GM23338 (cell line): ENCODE results near the gene SAMD10. TPM values are rescaled to one million over a fixed set of nuclear protein-coding genes. Genes with fewer than 3 reads are reported as not detected.

ENCODE experiments used
- ATAC-seq: fragments of 200-7000 bp; cut with Tn5 transposase; 3 replicates; pipeline ENCODE4 v1.9.1; 2020
- DNase-seq: peaks from one replicate; pipeline ENCODE4 v3.0.0-alpha.2; 2015; ENCODE audit warnings: low spot score
- H2AFZ ChIP-seq: fragments of 200-600 bp; sonication (generic); 2 replicates; pipeline ENCODE4 v1.8.0; 2016; ENCODE audit warnings: antibody characterized with exemption, mild to moderate bottlenecking, moderate library complexity
- H3F3A ChIP-seq: fragments of 200-600 bp; sonication (generic); replicated peaks from 2 replicates; pipeline ENCODE4 v1.8.0; 2017; ENCODE audit warnings: antibody characterized with exemption, mixed run types, low read depth
- H3K27ac ChIP-seq: fragments of 200-600 bp; sonication (generic); 2 replicates; pipeline ENCODE4 v1.6.1; 2016; ENCODE audit warnings: low read depth
- H3K27me3 ChIP-seq: fragments of 200-600 bp; sonication (generic); 2 replicates; pipeline ENCODE4 v1.8.0; 2016; ENCODE audit warnings: mild to moderate bottlenecking, mixed run types, moderate library complexity; ENCODE audit not compliant: insufficient read depth
- H3K36me3 ChIP-seq: fragments of 200-600 bp; sonication (generic); 2 replicates; pipeline ENCODE4 v1.8.0; 2016; ENCODE audit warnings: mild to moderate bottlenecking; ENCODE audit not compliant: insufficient read depth
- H3K4me1 ChIP-seq: fragments of 200-600 bp; sonication (generic); 2 replicates; pipeline ENCODE4 v1.8.0; 2016; ENCODE audit warnings: mild to moderate bottlenecking, moderate library complexity; ENCODE audit not compliant: insufficient read depth
- H3K4me2 ChIP-seq: fragments of 200-600 bp; sonication (generic); 2 replicates; pipeline ENCODE4 v1.7.1; 2017; ENCODE audit warnings: mixed run types
- H3K4me3 ChIP-seq: fragments of 200-600 bp; sonication (generic); 2 replicates; pipeline ENCODE4 v1.6.1; 2016; ENCODE audit warnings: mixed run types
- H3K79me2 ChIP-seq: fragments of 200-600 bp; sonication (generic); replicated peaks from 2 replicates; pipeline ENCODE4 v1.8.0; 2017; ENCODE audit warnings: mild to moderate bottlenecking; ENCODE audit not compliant: insufficient read depth
- H3K9me2 ChIP-seq: fragments of 200-600 bp; sonication (generic); 2 replicates; pipeline ENCODE4 v1.8.0; 2017; ENCODE audit not compliant: insufficient read depth
- H4K20me1 ChIP-seq: fragments of 200-600 bp; sonication (generic); replicated peaks from 2 replicates; pipeline ENCODE4 v1.8.0; 2017; ENCODE audit warnings: mild to moderate bottlenecking; ENCODE audit not compliant: insufficient read depth
- H3K27ac Mint-ChIP-seq: 2 replicates; pipeline ENCODE4 v1.8.0; 2020; ENCODE audit warnings: inconsistent platforms, mild to moderate bottlenecking, moderate library complexity, mixed read lengths
- H3K27me3 Mint-ChIP-seq: 3 replicates; pipeline ENCODE4 v1.8.0; 2022; ENCODE audit warnings: low read depth, mild to moderate bottlenecking, moderate library complexity, mixed read lengths, inconsistent platforms; ENCODE audit not compliant: insufficient read depth, poor library complexity
- H3K36me3 Mint-ChIP-seq: 3 replicates; pipeline ENCODE4 v1.8.0; 2021; ENCODE audit warnings: low read depth, mild to moderate bottlenecking, inconsistent platforms, moderate library complexity, mixed read lengths
- H3K4me1 Mint-ChIP-seq: 3 replicates; pipeline ENCODE4 v1.8.0; 2020; ENCODE audit warnings: mild to moderate bottlenecking, inconsistent platforms, mixed read lengths
- H3K4me3 Mint-ChIP-seq: 3 replicates; pipeline ENCODE4 v1.8.0; 2021; ENCODE audit warnings: moderate library complexity, mild to moderate bottlenecking, inconsistent platforms, mixed read lengths
- H3K9me3 Mint-ChIP-seq: 3 replicates; pipeline ENCODE4 v1.8.0; 2020; ENCODE audit warnings: moderate library complexity, mild to moderate bottlenecking, inconsistent platforms, mixed read lengths
- CREB1 ChIP-seq: fragments of 250-450 bp; sonication (Bioruptor Pico); IDR thresholded peaks from 2 replicates; pipeline ENCODE4 v1.5.0; 2020; ENCODE audit warnings: low read depth, mild to moderate bottlenecking, moderate library complexity
- EZH2 ChIP-seq: fragments of 200-600 bp; sonication (generic); IDR thresholded peaks from one replicate; pipeline ENCODE4 v1.8.0; 2017; ENCODE audit warnings: antibody characterized with exemption, mild to moderate bottlenecking, low read depth; ENCODE audit not compliant: unreplicated experiment
- EZH2phosphoT487 ChIP-seq: fragments of 200-600 bp; sonication (generic); IDR thresholded peaks from one replicate; pipeline ENCODE4 v1.8.1; 2018; ENCODE audit warnings: antibody characterized with exemption; ENCODE audit not compliant: unreplicated experiment
- JUNB ChIP-seq: IDR thresholded peaks from one replicate; pipeline ENCODE4 v1.6.1; 2016; ENCODE audit warnings: antibody characterized with exemption; ENCODE audit not compliant: unreplicated experiment
- NANOG ChIP-seq: IDR thresholded peaks from 2 replicates; pipeline ENCODE4 v1.6.1; 2016; ENCODE audit warnings: antibody characterized with exemption, borderline replicate concordance
- POLR2AphosphoS5 ChIP-seq: IDR thresholded peaks from 2 replicates; pipeline ENCODE4 v1.6.1; 2016; ENCODE audit warnings: antibody characterized with exemption, low read depth
- STAT1 ChIP-seq: IDR thresholded peaks from one replicate; pipeline ENCODE4 v1.6.1; 2016; ENCODE audit warnings: antibody characterized with exemption; ENCODE audit not compliant: unreplicated experiment
- ZNF114 ChIP-seq: fragments of 250-450 bp; sonication (Bioruptor Pico); IDR thresholded peaks from 2 replicates; pipeline ENCODE4 v1.5.0; 2020; ENCODE audit warnings: mild to moderate bottlenecking, moderate library complexity
- ZNF331 ChIP-seq: fragments of 250-450 bp; sonication (Bioruptor Pico); IDR thresholded peaks from 2 replicates; pipeline ENCODE4 v1.5.0; 2020; ENCODE audit warnings: low read depth, mild to moderate bottlenecking, moderate library complexity
- polyA plus RNA-seq: library from polyadenylated mRNA; unstranded; fragments of >200 nt; fragmentation: Nextera tagmentation; extraction: Ambion mirVana; gene quantifications from 2 replicates; pipeline ENCODE4 v1.2.1, GENCODE V29; 2016
- total RNA-seq: library from RNA; depleted of rRNA; stranded (reverse); fragments of >200 nt; shearing (Covaris generic); gene quantifications from 2 replicates; pipeline ENCODE4 v1.2.3, GENCODE V29; 2014
- TF ChIP-seq, protein P1 (sequence below), 2 experiments: fragments of 200-600 bp in 1 of 2; sonication (generic) in 1 of 2; conservative IDR thresholded peaks; 2 replicates each; pipeline versions ENCODE4 v1.5.1 to v1.6.1; 2016 to 2017; ENCODE audit warnings: antibody characterized with exemption in 2 of 2, low read depth in 2 of 2, mild to moderate bottlenecking in 2 of 2, moderate library complexity in 1 of 2
- TF ChIP-seq, protein P2 (sequence below): IDR thresholded peaks from one replicate; pipeline ENCODE4 v1.6.1; 2018; ENCODE audit warnings: antibody characterized with exemption; ENCODE audit not compliant: unreplicated experiment
- TF ChIP-seq, protein P3 (sequence below): IDR thresholded peaks from 2 replicates; pipeline ENCODE4 v1.6.1; 2016; ENCODE audit warnings: antibody characterized with exemption
- TF ChIP-seq, protein P4 (sequence below): fragments of 250-450 bp; sonication (Bioruptor Pico); IDR thresholded peaks from 2 replicates; pipeline ENCODE4 v1.5.0; 2020; ENCODE audit warnings: mild to moderate bottlenecking, moderate library complexity

SAMD10 gene
- total and polyA plus RNA-seq, 2 experiments from 2014 or later: 2.1 to 7.3 TPM

DNA sequence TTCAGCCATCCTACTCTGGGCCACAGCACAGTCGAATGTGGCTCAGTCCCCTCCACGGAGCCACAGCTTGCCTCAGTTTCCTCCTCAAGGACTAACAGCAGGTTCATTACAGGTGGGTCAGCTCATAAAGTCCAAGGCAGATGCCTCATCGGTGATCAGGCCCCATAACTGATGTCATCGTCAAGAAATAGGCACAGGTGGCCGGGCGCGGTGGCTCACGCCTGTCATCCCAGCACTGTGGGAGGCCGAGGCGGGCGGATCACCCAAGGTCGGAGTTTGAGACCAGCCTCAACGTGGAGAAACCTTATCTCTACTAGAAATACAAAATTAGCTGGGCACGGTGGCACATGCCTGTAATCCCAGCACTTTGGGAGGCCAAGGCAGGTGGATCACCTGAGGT is 26.7 kb downstream of the SAMD10 start:
- Histone ChIP-seq H3K79me2 (peaks cover 75% of the 10 kb centered on the region), H3K4me3 (no peak overlapping the region), H3K27ac (no peak overlapping the region), H4K20me1 (peaks cover 20% of the 10 kb centered on the region), H2AFZ (no peak overlapping the region), H3K4me1 (peaks cover 14% of the 10 kb centered on the region; the same call in 1 of the 2 replicates), H3K27me3 (no peaks in the 10 kb centered on the region), H3K4me2 (no peak overlapping the region), H3K36me3 (no peaks in the 10 kb centered on the region), H3F3A (peaks cover 19% of the 10 kb centered on the region), H3K9me2 (no peaks in the 10 kb centered on the region)
- no peak for ATAC-seq
- H3K4me1 Mint-ChIP-seq: peaks cover 31% of the 10 kb centered on the region
- DNase-seq: no peak
- TF ChIP-seq ZNF331 (CRISPR knock-in tag) (no peak), ZNF114 (no peak), STAT1 (no peak), JUNB (no peak), EZH2 (no peak), NANOG (no peak), CREB1 (no peak), EZH2phosphoT487 (no peak), POLR2AphosphoS5 (no peak)
- TF ChIP-seq, protein P1, sequence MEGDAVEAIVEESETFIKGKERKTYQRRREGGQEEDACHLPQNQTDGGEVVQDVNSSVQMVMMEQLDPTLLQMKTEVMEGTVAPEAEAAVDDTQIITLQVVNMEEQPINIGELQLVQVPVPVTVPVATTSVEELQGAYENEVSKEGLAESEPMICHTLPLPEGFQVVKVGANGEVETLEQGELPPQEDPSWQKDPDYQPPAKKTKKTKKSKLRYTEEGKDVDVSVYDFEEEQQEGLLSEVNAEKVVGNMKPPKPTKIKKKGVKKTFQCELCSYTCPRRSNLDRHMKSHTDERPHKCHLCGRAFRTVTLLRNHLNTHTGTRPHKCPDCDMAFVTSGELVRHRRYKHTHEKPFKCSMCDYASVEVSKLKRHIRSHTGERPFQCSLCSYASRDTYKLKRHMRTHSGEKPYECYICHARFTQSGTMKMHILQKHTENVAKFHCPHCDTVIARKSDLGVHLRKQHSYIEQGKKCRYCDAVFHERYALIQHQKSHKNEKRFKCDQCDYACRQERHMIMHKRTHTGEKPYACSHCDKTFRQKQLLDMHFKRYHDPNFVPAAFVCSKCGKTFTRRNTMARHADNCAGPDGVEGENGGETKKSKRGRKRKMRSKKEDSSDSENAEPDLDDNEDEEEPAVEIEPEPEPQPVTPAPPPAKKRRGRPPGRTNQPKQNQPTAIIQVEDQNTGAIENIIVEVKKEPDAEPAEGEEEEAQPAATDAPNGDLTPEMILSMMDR (conservative IDR thresholded peaks at IDR 0.05; ENCODE audit: low read depth in 2 of 2): no peak
- TF ChIP-seq, protein P2, sequence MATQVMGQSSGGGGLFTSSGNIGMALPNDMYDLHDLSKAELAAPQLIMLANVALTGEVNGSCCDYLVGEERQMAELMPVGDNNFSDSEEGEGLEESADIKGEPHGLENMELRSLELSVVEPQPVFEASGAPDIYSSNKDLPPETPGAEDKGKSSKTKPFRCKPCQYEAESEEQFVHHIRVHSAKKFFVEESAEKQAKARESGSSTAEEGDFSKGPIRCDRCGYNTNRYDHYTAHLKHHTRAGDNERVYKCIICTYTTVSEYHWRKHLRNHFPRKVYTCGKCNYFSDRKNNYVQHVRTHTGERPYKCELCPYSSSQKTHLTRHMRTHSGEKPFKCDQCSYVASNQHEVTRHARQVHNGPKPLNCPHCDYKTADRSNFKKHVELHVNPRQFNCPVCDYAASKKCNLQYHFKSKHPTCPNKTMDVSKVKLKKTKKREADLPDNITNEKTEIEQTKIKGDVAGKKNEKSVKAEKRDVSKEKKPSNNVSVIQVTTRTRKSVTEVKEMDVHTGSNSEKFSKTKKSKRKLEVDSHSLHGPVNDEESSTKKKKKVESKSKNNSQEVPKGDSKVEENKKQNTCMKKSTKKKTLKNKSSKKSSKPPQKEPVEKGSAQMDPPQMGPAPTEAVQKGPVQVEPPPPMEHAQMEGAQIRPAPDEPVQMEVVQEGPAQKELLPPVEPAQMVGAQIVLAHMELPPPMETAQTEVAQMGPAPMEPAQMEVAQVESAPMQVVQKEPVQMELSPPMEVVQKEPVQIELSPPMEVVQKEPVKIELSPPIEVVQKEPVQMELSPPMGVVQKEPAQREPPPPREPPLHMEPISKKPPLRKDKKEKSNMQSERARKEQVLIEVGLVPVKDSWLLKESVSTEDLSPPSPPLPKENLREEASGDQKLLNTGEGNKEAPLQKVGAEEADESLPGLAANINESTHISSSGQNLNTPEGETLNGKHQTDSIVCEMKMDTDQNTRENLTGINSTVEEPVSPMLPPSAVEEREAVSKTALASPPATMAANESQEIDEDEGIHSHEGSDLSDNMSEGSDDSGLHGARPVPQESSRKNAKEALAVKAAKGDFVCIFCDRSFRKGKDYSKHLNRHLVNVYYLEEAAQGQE: no peak
- TF ChIP-seq, protein P3, sequence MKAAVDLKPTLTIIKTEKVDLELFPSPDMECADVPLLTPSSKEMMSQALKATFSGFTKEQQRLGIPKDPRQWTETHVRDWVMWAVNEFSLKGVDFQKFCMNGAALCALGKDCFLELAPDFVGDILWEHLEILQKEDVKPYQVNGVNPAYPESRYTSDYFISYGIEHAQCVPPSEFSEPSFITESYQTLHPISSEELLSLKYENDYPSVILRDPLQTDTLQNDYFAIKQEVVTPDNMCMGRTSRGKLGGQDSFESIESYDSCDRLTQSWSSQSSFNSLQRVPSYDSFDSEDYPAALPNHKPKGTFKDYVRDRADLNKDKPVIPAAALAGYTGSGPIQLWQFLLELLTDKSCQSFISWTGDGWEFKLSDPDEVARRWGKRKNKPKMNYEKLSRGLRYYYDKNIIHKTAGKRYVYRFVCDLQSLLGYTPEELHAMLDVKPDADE: no peak
- TF ChIP-seq, protein P4, sequence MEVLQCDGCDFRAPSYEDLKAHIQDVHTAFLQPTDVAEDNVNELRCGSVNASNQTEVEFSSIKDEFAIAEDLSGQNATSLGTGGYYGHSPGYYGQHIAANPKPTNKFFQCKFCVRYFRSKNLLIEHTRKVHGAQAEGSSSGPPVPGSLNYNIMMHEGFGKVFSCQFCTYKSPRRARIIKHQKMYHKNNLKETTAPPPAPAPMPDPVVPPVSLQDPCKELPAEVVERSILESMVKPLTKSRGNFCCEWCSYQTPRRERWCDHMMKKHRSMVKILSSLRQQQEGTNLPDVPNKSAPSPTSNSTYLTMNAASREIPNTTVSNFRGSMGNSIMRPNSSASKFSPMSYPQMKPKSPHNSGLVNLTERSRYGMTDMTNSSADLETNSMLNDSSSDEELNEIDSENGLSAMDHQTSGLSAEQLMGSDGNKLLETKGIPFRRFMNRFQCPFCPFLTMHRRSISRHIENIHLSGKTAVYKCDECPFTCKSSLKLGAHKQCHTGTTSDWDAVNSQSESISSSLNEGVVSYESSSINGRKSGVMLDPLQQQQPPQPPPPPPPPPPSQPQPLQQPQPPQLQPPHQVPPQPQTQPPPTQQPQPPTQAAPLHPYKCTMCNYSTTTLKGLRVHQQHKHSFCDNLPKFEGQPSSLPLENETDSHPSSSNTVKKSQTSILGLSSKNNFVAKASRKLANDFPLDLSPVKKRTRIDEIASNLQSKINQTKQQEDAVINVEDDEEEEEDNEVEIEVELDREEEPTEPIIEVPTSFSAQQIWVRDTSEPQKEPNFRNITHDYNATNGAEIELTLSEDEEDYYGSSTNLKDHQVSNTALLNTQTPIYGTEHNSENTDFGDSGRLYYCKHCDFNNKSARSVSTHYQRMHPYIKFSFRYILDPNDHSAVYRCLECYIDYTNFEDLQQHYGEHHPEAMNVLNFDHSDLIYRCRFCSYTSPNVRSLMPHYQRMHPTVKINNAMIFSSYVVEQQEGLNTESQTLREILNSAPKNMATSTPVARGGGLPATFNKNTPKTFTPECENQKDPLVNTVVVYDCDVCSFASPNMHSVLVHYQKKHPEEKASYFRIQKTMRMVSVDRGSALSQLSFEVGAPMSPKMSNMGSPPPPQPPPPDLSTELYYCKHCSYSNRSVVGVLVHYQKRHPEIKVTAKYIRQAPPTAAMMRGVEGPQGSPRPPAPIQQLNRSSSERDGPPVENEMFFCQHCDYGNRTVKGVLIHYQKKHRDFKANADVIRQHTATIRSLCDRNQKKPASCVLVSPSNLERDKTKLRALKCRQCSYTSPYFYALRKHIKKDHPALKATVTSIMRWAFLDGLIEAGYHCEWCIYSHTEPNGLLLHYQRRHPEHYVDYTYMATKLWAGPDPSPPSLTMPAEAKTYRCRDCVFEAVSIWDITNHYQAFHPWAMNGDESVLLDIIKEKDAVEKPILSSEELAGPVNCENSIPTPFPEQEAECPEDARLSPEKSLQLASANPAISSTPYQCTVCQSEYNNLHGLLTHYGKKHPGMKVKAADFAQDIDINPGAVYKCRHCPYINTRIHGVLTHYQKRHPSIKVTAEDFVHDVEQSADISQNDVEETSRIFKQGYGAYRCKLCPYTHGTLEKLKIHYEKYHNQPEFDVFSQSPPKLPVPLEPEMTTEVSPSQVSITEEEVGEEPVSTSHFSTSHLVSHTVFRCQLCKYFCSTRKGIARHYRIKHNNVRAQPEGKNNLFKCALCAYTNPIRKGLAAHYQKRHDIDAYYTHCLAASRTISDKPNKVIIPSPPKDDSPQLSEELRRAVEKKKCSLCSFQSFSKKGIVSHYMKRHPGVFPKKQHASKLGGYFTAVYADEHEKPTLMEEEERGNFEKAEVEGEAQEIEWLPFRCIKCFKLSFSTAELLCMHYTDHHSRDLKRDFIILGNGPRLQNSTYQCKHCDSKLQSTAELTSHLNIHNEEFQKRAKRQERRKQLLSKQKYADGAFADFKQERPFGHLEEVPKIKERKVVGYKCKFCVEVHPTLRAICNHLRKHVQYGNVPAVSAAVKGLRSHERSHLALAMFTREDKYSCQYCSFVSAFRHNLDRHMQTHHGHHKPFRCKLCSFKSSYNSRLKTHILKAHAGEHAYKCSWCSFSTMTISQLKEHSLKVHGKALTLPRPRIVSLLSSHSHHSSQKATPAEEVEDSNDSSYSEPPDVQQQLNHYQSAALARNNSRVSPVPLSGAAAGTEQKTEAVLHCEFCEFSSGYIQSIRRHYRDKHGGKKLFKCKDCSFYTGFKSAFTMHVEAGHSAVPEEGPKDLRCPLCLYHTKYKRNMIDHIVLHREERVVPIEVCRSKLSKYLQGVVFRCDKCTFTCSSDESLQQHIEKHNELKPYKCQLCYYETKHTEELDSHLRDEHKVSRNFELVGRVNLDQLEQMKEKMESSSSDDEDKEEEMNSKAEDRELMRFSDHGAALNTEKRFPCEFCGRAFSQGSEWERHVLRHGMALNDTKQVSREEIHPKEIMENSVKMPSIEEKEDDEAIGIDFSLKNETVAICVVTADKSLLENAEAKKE (CRISPR knock-in tag): no peak
- peaks cover 21% of the 10 kb centered on the region for H3K27me3 Mint-ChIP-seq
- H3K27ac Mint-ChIP-seq: no peak overlapping the region
- H3K4me3 Mint-ChIP-seq: no peak overlapping the region
- peaks cover 8% of the 10 kb centered on the region; the same call in 1 of the 3 replicates for H3K9me3 Mint-ChIP-seq
- peaks cover 6% of the 10 kb centered on the region; the same call in 1 of the 3 replicates for H3K36me3 Mint-ChIP-seq
